Measurements from ENCODE around the gene SH3BP5. TPM values are rescaled to one million over a fixed set of nuclear protein-coding genes. Genes with fewer than 3 reads are reported as not detected.

Gene SH3BP5
- total RNA-seq, 2 donors from 2014 or later = 13.7 to 21.8 TPM

- ATAC-seq = no peak
- H3K9me3 ChIP-seq = no peaks in the 10 kb centered on the region
- intact Hi-C loops (cut with DNase I) = loop anchor here (10.0 kb wide), 1 partner anchor 56 kb away; no protein-coding TSS in a partner anchor
Measured at GRCh38 chr3:15331072-15331605, 1.2 kb downstream of the SH3BP5 start.

GRCh38 chr3:15330031-15330596 is 2.3 kb downstream of the SH3BP5 start:
- ATAC-seq (peak; percentile 9), DNase-seq (peak in 3 of 4 donors; percentile 18 to 35 (median 30))
- intact Hi-C loops (cut with DNase I) = loop anchor here (10.0 kb wide), 1 partner anchor 55 kb away; no protein-coding TSS in a partner anchor
- Histone ChIP-seq H3K9me3 (no peaks in the 10 kb centered on the region), H3K27ac (no peak overlapping the region), H3K4me1 (peaks cover 12% of the 10 kb centered on the region), H3K27me3 (no peaks in the 10 kb centered on the region), H3K36me3 (replicated peaks in 1 of 2; ENCODE audit: insufficient read depth in 1 of 2, low read depth in 2 of 2) (no peaks in the 10 kb centered on the region), H3K4me3 (no peak overlapping the region)
- 80 to 83% methylated on average over 10 of the region's 10 CpGs for WGBS, 2 donors
- TF ChIP-seq CTCF (IDR thresholded peaks at IDR 0.05) (no peak), POLR2A (IDR thresholded peaks at IDR 0.05) (no peak)

More at GRCh38 chr3:15331072-15331605, 1.2 kb downstream of the SH3BP5 start:
- 46 to 51% methylated on average over 6 of the region's 6 CpGs for WGBS, 2 donors
- Histone ChIP-seq H3K4me3 (peak overlapping the region in 1 of 2 donors; percentile 72), H3K4me1 (peaks cover 12% of the 10 kb centered on the region), H3K36me3 (replicated peaks in 1 of 2; ENCODE audit: insufficient read depth in 1 of 2, low read depth in 2 of 2) (no peaks in the 10 kb centered on the region), H3K27me3 (no peaks in the 10 kb centered on the region), H3K27ac (no peak overlapping the region)
- TF ChIP-seq POLR2A (IDR thresholded peaks at IDR 0.05) = no peak
- TF ChIP-seq CTCF (IDR thresholded peaks at IDR 0.05) = no peak
- no peak for DNase-seq

- H3K27me3 ChIP-seq = no peaks in the 10 kb centered on the region
- H3K36me3 ChIP-seq (replicated peaks in 1 of 2; ENCODE audit: insufficient read depth in 1 of 2, low read depth in 2 of 2) = no peaks in the 10 kb centered on the region
- TF ChIP-seq CTCF (IDR thresholded peaks at IDR 0.05) = no peak
- TF ChIP-seq POLR2A (IDR thresholded peaks at IDR 0.05) = no peak
- DNase-seq (no peak), ATAC-seq (no peak)
- H3K4me1 ChIP-seq = peaks cover 17% of the 10 kb centered on the region
- intact Hi-C loops (cut with DNase I) = loop anchor here (10.0 kb wide), 1 partner anchor 55 kb away; no protein-coding TSS in a partner anchor
- no peak overlapping the region for H3K4me3 ChIP-seq
- no peaks in the 10 kb centered on the region for H3K9me3 ChIP-seq
- 83 to 86% methylated on average over 11 of the region's 11 CpGs for WGBS, 2 donors
- H3K27ac ChIP-seq = no peak overlapping the region
Measured at GRCh38 chr3:15329046-15330005, 3.1 kb downstream of the SH3BP5 start.

GRCh38 chr3:15327941-15328340 is 4.4 kb downstream of the SH3BP5 start:
- DNase-seq (peak in 1 of 4 donors; percentile 21), ATAC-seq (no peak)
- Histone ChIP-seq H3K27ac (no peak overlapping the region), H3K4me1 (peaks cover 22% of the 10 kb centered on the region), H3K36me3 (replicated peaks in 1 of 2; ENCODE audit: insufficient read depth in 1 of 2, low read depth in 2 of 2) (no peaks in the 10 kb centered on the region), H3K4me3 (no peak overlapping the region), H3K9me3 (no peaks in the 10 kb centered on the region), H3K27me3 (no peaks in the 10 kb centered on the region)
- 69 to 80% methylated on average over 7 of the region's 7 CpGs for WGBS, 2 donors
- intact Hi-C loops (cut with DNase I) = no loop called here
- TF ChIP-seq POLR2A (IDR thresholded peaks at IDR 0.05) (no peak), CTCF (IDR thresholded peaks at IDR 0.05) (no peak)
